HCT116 (cell line): Measurements from ENCODE around the gene VTN.

Source experiments
- RAD21 ChIP-seq: IDR thresholded peaks from 2 replicates; pipeline ENCODE4 v1.6.1; 2012; ENCODE audit warnings: low read depth, mild to moderate bottlenecking
- SP1 ChIP-seq: IDR thresholded peaks from 2 replicates; pipeline ENCODE4 v1.6.1; 2012; ENCODE audit warnings: low read depth
- TF ChIP-seq, protein P1 (sequence below), 3 experiments: fragments of 200-600 bp in 1 of 3; sonication (generic) in 1 of 3; IDR thresholded peaks in 2 of 3; conservative IDR thresholded peaks in 1 of 3; 2 replicates each; pipeline ENCODE4 v1.5.1; 2012 to 2017; ENCODE audit warnings: low read depth in 2 of 3, low read length in 2 of 3, antibody characterized with exemption in 1 of 3, borderline replicate concordance in 1 of 3, control low read depth in 1 of 3, mild to moderate bottlenecking in 1 of 3, mixed read lengths in 1 of 3, mixed run types in 1 of 3, moderate library complexity in 1 of 3; ENCODE audit not compliant: insufficient read depth in 1 of 3

DNA sequence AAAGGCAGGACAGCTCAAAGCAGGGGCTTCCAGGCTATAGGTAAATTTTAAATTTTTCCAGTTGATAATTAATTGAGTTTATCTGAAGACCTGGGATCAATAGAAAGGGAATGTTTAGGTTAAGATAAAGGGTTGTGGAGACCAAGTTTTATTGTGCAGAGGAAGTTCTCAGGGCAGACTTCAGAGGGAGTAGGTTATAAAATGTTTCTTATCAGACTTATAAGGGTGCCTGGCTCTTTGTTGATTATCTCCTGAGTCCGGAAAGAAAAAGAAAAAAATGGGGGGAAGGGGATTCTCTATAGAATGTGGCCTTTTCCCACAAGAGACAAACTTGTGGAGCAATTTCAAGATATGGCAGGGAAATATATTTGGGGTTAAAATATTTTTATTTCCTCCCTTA, 20.0 kb upstream of the VTN start:
- TF ChIP-seq, protein P1, sequence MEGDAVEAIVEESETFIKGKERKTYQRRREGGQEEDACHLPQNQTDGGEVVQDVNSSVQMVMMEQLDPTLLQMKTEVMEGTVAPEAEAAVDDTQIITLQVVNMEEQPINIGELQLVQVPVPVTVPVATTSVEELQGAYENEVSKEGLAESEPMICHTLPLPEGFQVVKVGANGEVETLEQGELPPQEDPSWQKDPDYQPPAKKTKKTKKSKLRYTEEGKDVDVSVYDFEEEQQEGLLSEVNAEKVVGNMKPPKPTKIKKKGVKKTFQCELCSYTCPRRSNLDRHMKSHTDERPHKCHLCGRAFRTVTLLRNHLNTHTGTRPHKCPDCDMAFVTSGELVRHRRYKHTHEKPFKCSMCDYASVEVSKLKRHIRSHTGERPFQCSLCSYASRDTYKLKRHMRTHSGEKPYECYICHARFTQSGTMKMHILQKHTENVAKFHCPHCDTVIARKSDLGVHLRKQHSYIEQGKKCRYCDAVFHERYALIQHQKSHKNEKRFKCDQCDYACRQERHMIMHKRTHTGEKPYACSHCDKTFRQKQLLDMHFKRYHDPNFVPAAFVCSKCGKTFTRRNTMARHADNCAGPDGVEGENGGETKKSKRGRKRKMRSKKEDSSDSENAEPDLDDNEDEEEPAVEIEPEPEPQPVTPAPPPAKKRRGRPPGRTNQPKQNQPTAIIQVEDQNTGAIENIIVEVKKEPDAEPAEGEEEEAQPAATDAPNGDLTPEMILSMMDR (IDR thresholded peaks at IDR 0.05 in 2 of 3, conservative IDR thresholded peaks at IDR 0.05 in 1 of 3; ENCODE audit: borderline replicate concordance in 1 of 3, insufficient read depth in 1 of 3, low read depth in 2 of 3, low read length in 2 of 3), result no peak
- no peak for TF ChIP-seq RAD21
- TF ChIP-seq SP1, result no peak
